Measurements from ENCODE around the gene HOGA1.

DNA sequence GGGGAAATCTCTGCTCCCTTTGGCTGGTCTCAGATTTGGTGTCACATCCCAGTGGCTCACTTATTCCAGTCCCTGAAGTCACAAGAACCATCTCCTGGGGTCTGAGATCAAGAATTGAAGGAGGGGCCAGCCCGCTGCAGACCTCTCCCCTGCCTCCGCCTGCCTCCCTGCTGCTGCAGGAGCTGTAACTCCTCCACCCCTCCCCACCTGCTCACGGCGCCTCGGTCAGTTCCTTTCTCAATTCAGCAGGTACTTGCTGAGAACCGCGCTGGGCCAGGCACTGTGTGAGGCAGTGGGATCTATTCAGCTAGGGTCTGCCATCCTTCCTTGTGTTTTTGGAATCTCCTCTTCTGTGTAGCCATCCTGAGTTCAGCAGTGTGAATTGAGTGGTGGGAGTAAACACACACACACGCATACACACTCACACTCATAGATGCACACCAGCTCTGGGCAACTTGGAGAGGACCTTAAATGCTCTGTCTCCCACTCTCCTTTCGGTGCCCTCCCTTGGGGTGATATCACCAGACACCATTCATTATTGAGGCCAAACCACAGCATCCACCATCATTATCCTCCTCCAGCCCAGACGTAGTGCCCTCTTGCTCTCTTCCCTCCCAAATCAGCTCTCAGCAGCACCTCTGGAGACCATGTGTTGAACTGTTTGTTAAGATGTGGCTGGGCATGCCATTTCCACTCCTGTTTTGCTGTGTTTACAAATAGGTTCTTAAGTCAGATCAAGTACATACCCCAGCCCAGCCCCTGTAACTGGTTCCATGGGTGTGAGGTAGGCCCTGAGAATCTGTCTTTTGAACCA, 33.6 kb upstream of the HOGA1 start:
- TF ChIP-seq EZH2 (IDR thresholded peaks at IDR 0.05; ENCODE audit: borderline replicate concordance) (no peak), EZH2phosphoT487 (IDR thresholded peaks at IDR 0.05; ENCODE audit: low read depth, severe bottlenecking, unreplicated experiment) (no peak)
- TF ChIP-seq, protein P1, sequence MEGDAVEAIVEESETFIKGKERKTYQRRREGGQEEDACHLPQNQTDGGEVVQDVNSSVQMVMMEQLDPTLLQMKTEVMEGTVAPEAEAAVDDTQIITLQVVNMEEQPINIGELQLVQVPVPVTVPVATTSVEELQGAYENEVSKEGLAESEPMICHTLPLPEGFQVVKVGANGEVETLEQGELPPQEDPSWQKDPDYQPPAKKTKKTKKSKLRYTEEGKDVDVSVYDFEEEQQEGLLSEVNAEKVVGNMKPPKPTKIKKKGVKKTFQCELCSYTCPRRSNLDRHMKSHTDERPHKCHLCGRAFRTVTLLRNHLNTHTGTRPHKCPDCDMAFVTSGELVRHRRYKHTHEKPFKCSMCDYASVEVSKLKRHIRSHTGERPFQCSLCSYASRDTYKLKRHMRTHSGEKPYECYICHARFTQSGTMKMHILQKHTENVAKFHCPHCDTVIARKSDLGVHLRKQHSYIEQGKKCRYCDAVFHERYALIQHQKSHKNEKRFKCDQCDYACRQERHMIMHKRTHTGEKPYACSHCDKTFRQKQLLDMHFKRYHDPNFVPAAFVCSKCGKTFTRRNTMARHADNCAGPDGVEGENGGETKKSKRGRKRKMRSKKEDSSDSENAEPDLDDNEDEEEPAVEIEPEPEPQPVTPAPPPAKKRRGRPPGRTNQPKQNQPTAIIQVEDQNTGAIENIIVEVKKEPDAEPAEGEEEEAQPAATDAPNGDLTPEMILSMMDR (IDR thresholded peaks at IDR 0.05; ENCODE audit: poor library complexity), result no peak

All from hepatocyte (in vitro differentiated cells).